Kidney (tissue), 14 donors: ENCODE results near the gene PSMD2. TPM values are rescaled to one million over a fixed set of nuclear protein-coding genes. Genes with fewer than 3 reads are reported as not detected.

Experiments used
- DNase-seq, 5 donors: peaks; one replicate each; pipeline ENCODE4 v3.0.0-alpha.2; 2013 to 2020
- FAIRE-seq: peaks from 2 replicates; lab custom pipeline; 2012; peaks lifted over from hg19 to GRCh38; lab: Jason Lieb, UNC
- H3K27ac ChIP-seq, 2 donors: one replicate each; pipeline ENCODE4 v1.7.0; 2013; ENCODE audit warnings: low read depth in 2 of 2, low read length in 2 of 2, inconsistent platforms in 1 of 2
- H3K27me3 ChIP-seq: one replicate; pipeline ENCODE4 v1.7.1; 2013; ENCODE audit warnings: low read length, inconsistent platforms; ENCODE audit not compliant: control insufficient read depth, insufficient read depth
- H3K36me3 ChIP-seq, 3 donors: one replicate each; pipeline versions ENCODE4 v1.7.0 to v1.7.1; 2013; ENCODE audit warnings: low read length in 3 of 3, control low read depth in 1 of 3, inconsistent platforms in 1 of 3; ENCODE audit not compliant: insufficient read depth in 3 of 3, control insufficient read depth in 2 of 3
- H3K4me1 ChIP-seq, 3 donors: one replicate each; pipeline versions ENCODE4 v1.7.0 to v1.7.1; 2013; ENCODE audit warnings: low read length in 3 of 3, inconsistent platforms in 1 of 3, low read depth in 1 of 3; ENCODE audit not compliant: control insufficient read depth in 2 of 3, insufficient read depth in 2 of 3
- H3K4me3 ChIP-seq, 3 donors: one replicate each; pipeline versions ENCODE4 v1.7.0 to v1.8.1; 2013; ENCODE audit warnings: low read length in 3 of 3, control low read depth in 1 of 3, inconsistent platforms in 1 of 3
- H3K9ac ChIP-seq, 3 donors: one replicate each; pipeline versions ENCODE4 v1.7.0 to v1.7.1; 2013; ENCODE audit warnings: low read length in 3 of 3, control low read depth in 1 of 3, inconsistent platforms in 1 of 3
- H3K9me3 ChIP-seq, 3 donors: one replicate each; pipeline versions ENCODE4 v1.7.0 to v1.7.1; 2013; ENCODE audit warnings: low read length in 3 of 3, control low read depth in 1 of 3, inconsistent platforms in 1 of 3; ENCODE audit not compliant: control insufficient read depth in 2 of 3, insufficient read depth in 1 of 3
- intact Hi-C: fragments of 100-400 bp; cut with DNase I; formaldehyde crosslinking; loops from one replicate; pipeline ENCODE4 v1.11.1; 2022
- polyA plus RNA-seq: library from polyadenylated mRNA; stranded (reverse); fragments of 350-450 nt; fragmentation: Illumina TruSeq; extraction: RNeasy Lipid Tissue Mini Kit (QIAGEN cat#74804); gene quantifications from one replicate; pipeline ENCODE4 v1.2.3, GENCODE V29; 2014; ENCODE audit warnings: low read depth, low replicate concordance; ENCODE audit not compliant: insufficient read depth
- total RNA-seq: library from RNA; stranded (reverse); fragmentation: NEBNext Ultra II Directional; extraction: Animal tissue kit (Norgen Biotek cat#: 25700); gene quantifications from one replicate; pipeline ENCODE4 v1.2.1, GENCODE V29; 2021
- TF ChIP-seq, protein P1 (sequence below): IDR thresholded peaks from 3 replicates; pipeline ENCODE4 v1.5.1; 2012; ENCODE audit warnings: mild to moderate bottlenecking, moderate library complexity, borderline replicate concordance; ENCODE audit not compliant: insufficient read depth; ENCODE audit errors: extremely low read depth
- donor health status: control.
- donor health status: control.
- donor health status: control.
- donor health status: control.
- donor health status: control.
- donor health status: DM: yes; HTN: yes; CAD: no.
- donor health status: Normal renal cell carcinoma (clear cell type).

The PSMD2 gene
- total and polyA plus RNA-seq, 2 donors from 2014 or later = 104 to 149 TPM

DNA sequence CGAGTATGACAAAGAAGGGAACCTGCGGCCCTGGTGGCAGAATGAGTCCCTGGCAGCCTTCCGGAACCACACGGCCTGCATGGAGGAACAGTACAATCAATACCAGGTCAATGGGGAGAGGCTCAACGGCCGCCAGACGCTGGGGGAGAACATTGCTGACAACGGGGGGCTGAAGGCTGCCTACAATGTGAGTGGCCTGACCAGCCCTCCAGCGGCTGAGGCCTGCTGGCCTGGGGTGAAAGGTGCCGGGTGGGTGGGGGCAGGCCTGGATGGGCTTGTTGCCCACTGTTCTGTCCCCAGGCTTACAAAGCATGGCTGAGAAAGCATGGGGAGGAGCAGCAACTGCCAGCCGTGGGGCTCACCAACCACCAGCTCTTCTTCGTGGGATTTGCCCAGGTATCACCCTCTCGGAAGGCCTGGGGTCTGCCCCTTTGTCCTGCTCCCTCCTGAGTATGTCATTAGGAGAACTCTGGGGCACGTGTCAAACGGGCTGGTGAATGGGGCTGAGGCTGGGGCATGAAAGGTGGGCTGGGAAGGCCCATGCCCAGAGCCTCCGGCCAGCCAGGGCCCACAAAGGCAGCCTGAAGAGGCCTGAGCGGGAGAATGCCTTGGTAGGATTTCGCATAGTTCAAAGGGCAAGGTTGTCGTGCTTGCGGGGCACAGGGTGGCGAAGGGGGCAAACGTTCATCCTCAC, 7.8 kb upstream of the PSMD2 start:
- no peak overlapping the region for H3K9ac ChIP-seq
- H3K4me1 ChIP-seq = no peaks in the 10 kb centered on the region
- intact Hi-C loops = no loop called here
- H3K9me3 ChIP-seq = no peaks in the 10 kb centered on the region
- no peak overlapping the region for H3K27ac ChIP-seq
- DNase-seq (no peak), FAIRE-seq (no peak)
- H3K27me3 ChIP-seq = no peaks in the 10 kb centered on the region
- TF ChIP-seq, protein P1, sequence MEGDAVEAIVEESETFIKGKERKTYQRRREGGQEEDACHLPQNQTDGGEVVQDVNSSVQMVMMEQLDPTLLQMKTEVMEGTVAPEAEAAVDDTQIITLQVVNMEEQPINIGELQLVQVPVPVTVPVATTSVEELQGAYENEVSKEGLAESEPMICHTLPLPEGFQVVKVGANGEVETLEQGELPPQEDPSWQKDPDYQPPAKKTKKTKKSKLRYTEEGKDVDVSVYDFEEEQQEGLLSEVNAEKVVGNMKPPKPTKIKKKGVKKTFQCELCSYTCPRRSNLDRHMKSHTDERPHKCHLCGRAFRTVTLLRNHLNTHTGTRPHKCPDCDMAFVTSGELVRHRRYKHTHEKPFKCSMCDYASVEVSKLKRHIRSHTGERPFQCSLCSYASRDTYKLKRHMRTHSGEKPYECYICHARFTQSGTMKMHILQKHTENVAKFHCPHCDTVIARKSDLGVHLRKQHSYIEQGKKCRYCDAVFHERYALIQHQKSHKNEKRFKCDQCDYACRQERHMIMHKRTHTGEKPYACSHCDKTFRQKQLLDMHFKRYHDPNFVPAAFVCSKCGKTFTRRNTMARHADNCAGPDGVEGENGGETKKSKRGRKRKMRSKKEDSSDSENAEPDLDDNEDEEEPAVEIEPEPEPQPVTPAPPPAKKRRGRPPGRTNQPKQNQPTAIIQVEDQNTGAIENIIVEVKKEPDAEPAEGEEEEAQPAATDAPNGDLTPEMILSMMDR = no peak
- H3K36me3 ChIP-seq = no peaks in the 10 kb centered on the region
- no peak overlapping the region for H3K4me3 ChIP-seq

DNA sequence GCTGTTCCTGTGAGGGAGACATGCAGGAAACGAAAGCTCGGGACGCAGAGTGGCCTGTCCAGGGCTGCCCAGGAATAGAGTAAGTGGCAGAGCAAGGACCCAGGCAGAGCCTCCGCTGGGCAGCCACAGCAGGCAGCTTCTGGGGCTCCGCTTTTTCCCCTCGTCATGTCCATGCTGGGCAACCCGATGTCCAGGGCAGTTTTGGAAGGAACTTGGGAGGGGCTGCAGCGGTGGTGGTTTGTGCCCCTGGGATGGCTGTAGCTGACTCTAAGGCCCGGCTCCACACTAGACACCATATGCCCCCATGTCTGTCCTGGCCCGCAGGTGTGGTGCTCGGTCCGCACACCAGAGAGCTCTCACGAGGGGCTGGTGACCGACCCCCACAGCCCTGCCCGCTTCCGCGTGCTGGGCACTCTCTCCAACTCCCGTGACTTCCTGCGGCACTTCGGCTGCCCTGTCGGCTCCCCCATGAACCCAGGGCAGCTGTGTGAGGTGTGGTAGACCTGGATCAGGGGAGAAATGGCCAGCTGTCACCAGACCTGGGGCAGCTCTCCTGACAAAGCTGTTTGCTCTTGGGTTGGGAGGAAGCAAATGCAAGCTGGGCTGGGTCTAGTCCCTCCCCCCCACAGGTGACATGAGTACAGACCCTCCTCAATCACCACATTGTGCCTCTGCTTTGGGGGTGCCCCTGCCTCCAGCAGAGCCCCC, 7.1 kb upstream of the PSMD2 start:
- no peak for FAIRE-seq
- intact Hi-C loops = no loop called here

DNA sequence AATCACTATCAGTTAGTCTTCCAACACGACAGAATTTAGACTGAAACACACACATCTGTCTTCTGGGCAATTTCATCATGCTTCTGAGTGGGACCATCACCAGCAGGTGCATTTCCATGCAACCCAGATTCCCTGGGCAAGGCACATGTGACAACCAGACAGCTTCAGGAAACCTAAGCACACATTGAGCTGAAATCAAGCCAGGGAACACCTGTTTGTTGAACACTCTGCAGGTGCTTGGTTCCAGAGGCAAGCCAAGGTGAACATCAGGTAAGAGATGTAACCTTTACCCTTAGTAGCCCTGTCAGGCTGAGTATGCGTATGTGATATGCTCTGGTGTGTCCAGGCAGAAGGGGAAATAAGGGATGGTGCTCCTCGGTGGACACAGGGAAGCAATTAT, 3.3 kb upstream of the PSMD2 start:
- Histone ChIP-seq H3K9ac (no peak overlapping the region), H3K4me3 (no peak overlapping the region), H3K4me1 (peaks cover 3 to 10% (median 5%) of the 10 kb centered on the region in 3 donors), H3K27ac (no peak overlapping the region), H3K36me3 (peaks cover 3 to 6% (median 6%) of the 10 kb centered on the region in 3 donors), H3K27me3 (no peaks in the 10 kb centered on the region), H3K9me3 (no peaks in the 10 kb centered on the region)
- TF ChIP-seq, protein P1 = no peak
- intact Hi-C loops = no loop called here
- DNase-seq = no peak
- FAIRE-seq = no peak

More for the DNA sequence above, 7.1 kb upstream of the PSMD2 start:
- Histone ChIP-seq H3K9me3 (no peaks in the 10 kb centered on the region), H3K4me3 (no peak overlapping the region), H3K36me3 (no peaks in the 10 kb centered on the region), H3K4me1 (no peaks in the 10 kb centered on the region), H3K27me3 (no peaks in the 10 kb centered on the region), H3K9ac (no peak overlapping the region), H3K27ac (no peak overlapping the region)
- TF ChIP-seq, protein P1 = no peak
- DNase-seq = no peak
